HCT116 (cell line): ENCODE measurements around the gene CCDC184. TPM values are rescaled to one million over a fixed set of nuclear protein-coding genes. Genes with fewer than 3 reads are reported as not detected.

Experiments
- ATAC-seq: fragments of 200-7000 bp; cut with Tn5 transposase; 2 replicates; pipeline ENCODE4 v1.9.1; 2020; ENCODE audit warnings: mild to moderate bottlenecking, moderate library complexity
- BruUV-seq: library from RNA; stranded (reverse); fragments of 400-500 nt; replicated peaks from 2 replicates; lab custom pipeline; 2021; lab: Mats Ljungman, UMichigan
- CTCF ChIA-PET: fragments of 300-600 bp; sonication (Branson Sonifier 250); formaldehyde crosslinking; loops from one replicate; lab custom pipeline; 2021; ENCODE audit warnings: antibody characterized with exemption; lab: Charles Lee
- POLR2A ChIA-PET: fragments of 300-600, 350-600 bp; sonication (Branson Sonifier 250); formaldehyde crosslinking; loops from one replicate; lab custom pipeline; 2021; ENCODE audit warnings: antibody characterized with exemption; lab: Charles Lee
- RAD21 ChIA-PET, 2 experiments: fragments of 300-600 bp; sonication (Branson Sonifier 250); formaldehyde crosslinking; loops; one replicate each; lab custom pipeline; 2023; ENCODE audit warnings: low total read pairs in 2 of 2; ENCODE audit not compliant: uncharacterized antibody in 2 of 2, unreplicated experiment in 2 of 2, low non-redundant PET in 1 of 2; lab: Charles Lee
- DNase-seq: peaks from one replicate; pipeline ENCODE4 v3.0.0-alpha.2; 2010; ENCODE audit warnings: low read depth, low spot score
- H2AFZ ChIP-seq: fragments of 200-600 bp; shearing (Covaris generic), sonication (generic); 2 replicates; pipeline ENCODE4 v1.6.1; 2017; ENCODE audit warnings: low read depth, mixed run types, mixed read lengths, antibody characterized with exemption, low read length; ENCODE audit not compliant: poor library complexity, severe bottlenecking
- H3K27ac ChIP-seq: 2 replicates; pipeline ENCODE4 v1.5.1; 2012; ENCODE audit warnings: low read depth, low read length
- H3K27me3 ChIP-seq: fragments of 200-600 bp; sonication (generic); 2 replicates; pipeline ENCODE4 v1.6.1; 2016; ENCODE audit warnings: mixed run types, low read length, mixed read lengths; ENCODE audit not compliant: insufficient read depth
- H3K36me3 ChIP-seq, 2 experiments: fragments of 200-500 bp in 1 of 2; fragments of 200-600 bp in 1 of 2; sonication (Bioruptor generic) in 1 of 2; sonication (generic) in 1 of 2; 2 replicates each; pipeline versions ENCODE4 v1.5.1 to v1.6.1; 2014 to 2016; ENCODE audit warnings: low read length in 2 of 2, inconsistent platforms in 1 of 2, mixed read lengths in 1 of 2, mixed run types in 1 of 2; ENCODE audit not compliant: insufficient read depth in 2 of 2, control insufficient read depth in 1 of 2
- H3K4me1 ChIP-seq, 2 experiments: fragments of 200-600 bp in 1 of 2; sonication (generic) in 1 of 2; 2 replicates each; pipeline versions ENCODE4 v1.5.1 to v1.6.1; 2012 to 2017; ENCODE audit warnings: low read length in 2 of 2, inconsistent platforms in 1 of 2, mild to moderate bottlenecking in 1 of 2, mixed read lengths in 1 of 2, mixed run types in 1 of 2, moderate library complexity in 1 of 2; ENCODE audit not compliant: insufficient read depth in 2 of 2, control insufficient read depth in 1 of 2
- H3K4me2 ChIP-seq: fragments of 200-600 bp; sonication (generic); 2 replicates; pipeline ENCODE4 v1.6.1; 2017; ENCODE audit warnings: mixed run types, low read length, mixed read lengths
- H3K4me3 ChIP-seq, 2 experiments: fragments of 200-600 bp in 1 of 2; sonication (generic) in 1 of 2; replicated peaks in 1 of 2; 2 replicates each; pipeline ENCODE4 v1.5.1; 2011 to 2016; ENCODE audit warnings: low read length in 2 of 2, control low read depth in 1 of 2, low read depth in 1 of 2, mild to moderate bottlenecking in 1 of 2, mixed read lengths in 1 of 2, mixed run types in 1 of 2
- H3K79me2 ChIP-seq: fragments of 200-600 bp; sonication (generic); 2 replicates; pipeline ENCODE4 v1.6.1; 2017; ENCODE audit warnings: mild to moderate bottlenecking, mixed run types, low read length, moderate library complexity, mixed read lengths; ENCODE audit not compliant: insufficient read depth
- H3K9ac ChIP-seq: fragments of 200-600 bp; sonication (generic); 2 replicates; pipeline ENCODE4 v1.6.1; 2016; ENCODE audit warnings: low read length, mixed read lengths
- H3K9me2 ChIP-seq: fragments of 200-600 bp; sonication (generic), shearing (Covaris generic); 2 replicates; pipeline ENCODE4 v1.6.1; 2017; ENCODE audit warnings: mixed run types, mild to moderate bottlenecking, moderate library complexity; ENCODE audit not compliant: insufficient read depth
- H3K9me3 ChIP-seq, 2 experiments: fragments of 200-500 bp in 1 of 2; fragments of 200-600 bp in 1 of 2; sonication (Bioruptor generic) in 1 of 2; sonication (generic) in 1 of 2; 2 replicates each; pipeline ENCODE4 v1.6.1; 2014 to 2017; ENCODE audit warnings: low read length in 2 of 2, mixed read lengths in 2 of 2, inconsistent platforms in 1 of 2, low read depth in 1 of 2, mild to moderate bottlenecking in 1 of 2, mixed run types in 1 of 2, moderate library complexity in 1 of 2; ENCODE audit not compliant: control insufficient read depth in 1 of 2, insufficient read depth in 1 of 2
- H4K20me1 ChIP-seq: fragments of 200-600 bp; sonication (generic), shearing (Covaris generic); 2 replicates; pipeline ENCODE4 v1.6.1; 2017; ENCODE audit warnings: mixed run types, mild to moderate bottlenecking, moderate library complexity; ENCODE audit not compliant: insufficient read depth
- ATF3 ChIP-seq: IDR thresholded peaks from 2 replicates; pipeline ENCODE4 v1.6.1; 2012
- EZH2phosphoT487 ChIP-seq: fragments of 200-600 bp; IDR thresholded peaks from 2 replicates; pipeline ENCODE4 v1.6.1; 2018; ENCODE audit warnings: antibody characterized with exemption, borderline replicate concordance
- POLR2A ChIP-seq: IDR thresholded peaks from 2 replicates; pipeline ENCODE4 v1.7.0; 2011; ENCODE audit warnings: borderline replicate concordance; ENCODE audit not compliant: insufficient read depth, insufficient read length; ENCODE audit errors: extremely low read depth
- SIN3A ChIP-seq: IDR thresholded peaks from 2 replicates; pipeline ENCODE4 v1.6.1; 2012; ENCODE audit warnings: low read depth
- SP1 ChIP-seq: IDR thresholded peaks from 2 replicates; pipeline ENCODE4 v1.6.1; 2012; ENCODE audit warnings: low read depth
- YY1 ChIP-seq: IDR thresholded peaks from 2 replicates; pipeline ENCODE4 v1.6.1; 2011; ENCODE audit warnings: low read length, low read depth, moderate library complexity, mild to moderate bottlenecking; ENCODE audit not compliant: insufficient replicate concordance; ENCODE audit errors: extremely low read depth
- intact Hi-C: fragments of 100-400 bp; cut with micrococcal nuclease; formaldehyde crosslinking; loops from 2 replicates; pipeline ENCODE4 v1.10.0; 2022
- total RNA-seq: library from RNA; stranded (reverse); gene quantifications from one replicate; pipeline ENCODE4 v1.2.1, GENCODE V29; 2021; ENCODE audit not compliant: unreplicated experiment

CCDC184 gene
- total RNA-seq, 1 experiment from 2014 or later, result 0.34 TPM

GRCh38 chr12:48199774-48200221, 16.4 kb downstream of the CCDC184 start:
- peaks cover 10 to 20% of the 10 kb centered on the region in 2 experiments; a peak in 3 of 4 replicates for H3K4me1 ChIP-seq
- ATAC-seq, result no peak
- no peak overlapping the region for H3K4me3 ChIP-seq
- H3K9me2 ChIP-seq, result no peaks in the 10 kb centered on the region
- H3K79me2 ChIP-seq, result no peaks in the 10 kb centered on the region
- no peak overlapping the region for H3K4me2 ChIP-seq
- no peaks in the 10 kb centered on the region for H3K36me3 ChIP-seq
- no peaks in the 10 kb centered on the region for H3K9me3 ChIP-seq
- no peaks in the 10 kb centered on the region for H4K20me1 ChIP-seq
- H3K27me3 ChIP-seq, result no peaks in the 10 kb centered on the region
- no peak for DNase-seq
- H3K9ac ChIP-seq, result no peak overlapping the region
- no TSS peak for BruUV-seq
- intact Hi-C loops, result loop anchor here (5.0 to 10.0 kb wide), 2 partner anchors 153 to 255 kb away; partner anchors contain the start of gene ZNF641
- ChIA-PET POLR2A (interaction anchor here (0.8 kb wide), 1 partner anchor 9 kb away, joined by 3 read pairs; no protein-coding TSS in a partner anchor), CTCF (interaction anchor here (0.8 to 1.2 kb wide), 2 partner anchors 13 to 17 kb away, joined by 3 to 4 read pairs; no protein-coding TSS in a partner anchor), RAD21 (no interaction called here)
- no peak overlapping the region for H3K27ac ChIP-seq
- no peak for TF ChIP-seq ATF3
- no peak overlapping the region for H2AFZ ChIP-seq

- Histone ChIP-seq H3K27ac (no peak overlapping the region), H3K4me3 (no peak overlapping the region), H3K4me1 (peaks cover 10 to 20% of the 10 kb centered on the region in 2 experiments; a peak in 3 of 4 replicates), H3K4me2 (no peak overlapping the region), H3K9ac (no peak overlapping the region), H4K20me1 (no peaks in the 10 kb centered on the region), H3K36me3 (no peaks in the 10 kb centered on the region), H2AFZ (no peak overlapping the region), H3K9me3 (no peaks in the 10 kb centered on the region), H3K79me2 (no peaks in the 10 kb centered on the region), H3K9me2 (no peaks in the 10 kb centered on the region), H3K27me3 (no peaks in the 10 kb centered on the region)
- ChIA-PET CTCF (no interaction called here), RAD21 (no interaction called here), POLR2A (no interaction called here)
- no peak for ATAC-seq
- DNase-seq, result no peak
- no peak for TF ChIP-seq SP1
- no peak for TF ChIP-seq YY1
- no peak for TF ChIP-seq POLR2A
- no peak for TF ChIP-seq SIN3A
- TF ChIP-seq EZH2phosphoT487, result no peak
- no TSS peak for BruUV-seq
- intact Hi-C loops, result no loop called here
Observed at GRCh38 chr12:48201091-48201490, 17.6 kb downstream of the CCDC184 start.
